GM18499 (cell line): Measurements from ENCODE around the gene RGS19.

Source experiments
- ATAC-seq: cut with Tn5 transposase; IDR thresholded peaks from one replicate; pipeline ENCODE4 v1.9.1; 2021; ENCODE audit warnings: moderate number of reproducible peaks; ENCODE audit not compliant: insufficient read depth, unreplicated experiment

The RGS19 gene

GRCh38 chr20:64024141-64024990 lies 55.0 kb downstream of the RGS19 start:
- ATAC-seq = no peak

GRCh38 chr20:64023361-64024140 lies 55.8 kb downstream of the RGS19 start:
- no peak for ATAC-seq
